Measurements from ENCODE around the gene PABPN1L.

The PABPN1L gene

GRCh38 chr16:88842308-88842756 lies 24.1 kb downstream of the PABPN1L start:
- Histone ChIP-seq H3K4me3 (ENCODE audit: low read length) (no peak overlapping the region), H3K9me2 (replicated peaks; ENCODE audit: insufficient read depth, low read length) (no peaks in the 10 kb centered on the region), H3K27ac (ENCODE audit: low read length) (no peak overlapping the region), H3K36me3 (replicated peaks; ENCODE audit: insufficient read depth, low read length) (no peaks in the 10 kb centered on the region), H3K4me1 (ENCODE audit: low read length) (no peaks in the 10 kb centered on the region), H4K20me1 (ENCODE audit: insufficient read depth, low read length) (no peaks in the 10 kb centered on the region), H3K27me3 (replicated peaks; ENCODE audit: insufficient read depth, low read length) (no peaks in the 10 kb centered on the region), H3K9ac (ENCODE audit: low read length) (no peak overlapping the region), H3K79me2 (ENCODE audit: low read length) (no peaks in the 10 kb centered on the region), H3K9me3 (replicated peaks; ENCODE audit: insufficient read depth, low read length) (no peaks in the 10 kb centered on the region), H3K4me2 (ENCODE audit: low read depth, low read length) (no peak overlapping the region), H2AFZ (ENCODE audit: low read length) (no peak overlapping the region), H3F3A (ENCODE audit: insufficient read depth, low read length) (no peaks in the 10 kb centered on the region)
- TF ChIP-seq EZH2 (optimal IDR thresholded peaks at IDR 0.05; ENCODE audit: low read depth, low read length) = no peak
- TF ChIP-seq CTCF (IDR thresholded peaks at IDR 0.05; ENCODE audit: low read length) = no peak
- no peak for TF ChIP-seq EZH2phosphoT487 (IDR thresholded peaks at IDR 0.05; ENCODE audit: low read length)
- no peak for DNase-seq

DNA sequence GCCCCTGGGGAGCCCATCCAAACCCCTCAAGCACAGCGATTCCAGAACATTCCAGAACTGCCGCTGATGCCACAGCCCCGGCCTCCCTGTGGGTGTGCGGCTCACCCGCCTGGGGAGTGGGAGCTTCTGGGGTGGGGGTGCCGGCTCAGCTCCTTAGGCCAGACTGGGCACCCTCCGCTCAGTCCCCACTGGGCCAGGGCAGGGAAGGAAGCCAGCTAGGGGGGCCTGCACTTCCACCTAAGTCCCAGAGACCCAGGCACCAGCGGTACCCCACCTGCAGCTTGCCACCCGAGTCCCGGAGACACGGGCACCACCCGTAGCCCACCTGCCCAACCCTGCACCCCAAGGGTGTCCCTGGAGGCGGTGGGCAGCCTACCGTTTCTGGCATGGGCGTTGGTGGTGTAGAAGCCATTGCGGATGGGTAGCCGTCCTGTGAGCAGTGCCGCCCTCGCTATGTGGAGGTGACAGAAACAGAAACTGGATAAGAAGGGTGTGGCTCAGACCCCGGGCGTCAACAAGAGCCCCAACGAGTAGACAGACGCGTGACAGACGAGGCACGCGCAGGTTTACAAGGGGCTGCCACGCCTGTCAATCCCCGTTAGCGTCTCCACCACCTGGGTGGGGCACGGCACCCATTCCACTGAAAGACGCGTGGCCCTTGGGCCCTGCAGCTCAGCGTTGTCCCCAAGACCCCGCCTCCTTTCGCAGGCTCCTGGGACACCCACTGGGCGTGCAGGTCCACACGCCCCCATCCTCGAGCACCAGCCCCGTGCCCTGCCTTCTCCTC lies 24.7 kb downstream of the PABPN1L start:
- H2AFZ ChIP-seq (ENCODE audit: low read length) = no peak overlapping the region

DNA sequence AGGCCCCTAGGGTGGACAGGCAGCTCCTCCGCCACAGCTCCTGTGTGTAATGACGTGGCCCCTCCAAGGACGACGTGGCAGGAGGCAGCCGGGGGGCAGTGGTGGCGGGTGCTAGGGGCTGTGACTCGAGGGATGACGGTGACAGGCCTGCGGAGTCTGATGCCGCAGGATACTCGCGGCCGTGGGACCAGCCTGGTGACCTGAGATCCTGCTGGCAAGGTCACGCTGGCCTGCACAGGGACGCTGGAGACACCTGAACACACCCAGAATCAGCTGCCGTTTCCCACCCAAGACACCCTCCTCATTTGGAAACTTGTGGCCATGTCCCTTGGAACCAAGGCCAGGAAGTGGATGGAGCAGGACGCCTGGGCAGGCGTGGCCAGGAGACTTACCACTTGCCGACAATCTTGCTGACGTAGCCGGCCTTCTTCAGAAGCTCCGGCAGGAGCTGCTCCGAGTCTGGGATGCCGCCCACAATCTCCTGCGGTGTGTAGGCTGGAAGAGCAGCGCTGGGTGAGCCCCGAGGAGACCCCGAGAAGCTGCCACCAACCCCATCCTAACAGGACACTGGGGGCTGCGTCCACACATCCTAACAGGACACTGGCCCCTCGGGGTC lies 25.8 kb downstream of the PABPN1L start:
- H4K20me1 ChIP-seq (ENCODE audit: insufficient read depth, low read length) = no peaks in the 10 kb centered on the region
- H3K9ac ChIP-seq (ENCODE audit: low read length) = no peak overlapping the region
- TF ChIP-seq EZH2 (optimal IDR thresholded peaks at IDR 0.05; ENCODE audit: low read depth, low read length) (no peak), CTCF (IDR thresholded peaks at IDR 0.05; ENCODE audit: low read length) (no peak), EZH2phosphoT487 (IDR thresholded peaks at IDR 0.05; ENCODE audit: low read length) (no peak)
- no peak overlapping the region for H3K27ac ChIP-seq (ENCODE audit: low read length)
- H3K4me3 ChIP-seq (ENCODE audit: low read length) = no peak overlapping the region
- H3K9me3 ChIP-seq (replicated peaks; ENCODE audit: insufficient read depth, low read length) = no peaks in the 10 kb centered on the region
- no peak for DNase-seq
- no peaks in the 10 kb centered on the region for H3K4me1 ChIP-seq (ENCODE audit: low read length)
- H3K4me2 ChIP-seq (ENCODE audit: low read depth, low read length) = no peak overlapping the region
- H3K79me2 ChIP-seq (ENCODE audit: low read length) = no peaks in the 10 kb centered on the region
- H3F3A ChIP-seq (ENCODE audit: insufficient read depth, low read length) = no peaks in the 10 kb centered on the region
- no peaks in the 10 kb centered on the region; the same call in 1 of the 2 replicates for H3K27me3 ChIP-seq (replicated peaks; ENCODE audit: insufficient read depth, low read length)
- H2AFZ ChIP-seq (ENCODE audit: low read length) = no peak overlapping the region
- H3K9me2 ChIP-seq (replicated peaks; ENCODE audit: insufficient read depth, low read length) = no peaks in the 10 kb centered on the region
- H3K36me3 ChIP-seq (replicated peaks; ENCODE audit: insufficient read depth, low read length) = no peaks in the 10 kb centered on the region

More for the DNA sequence above, 24.7 kb downstream of the PABPN1L start:
- DNase-seq = no peak
- H3K4me2 ChIP-seq (ENCODE audit: low read depth, low read length) = no peak overlapping the region
- H3K79me2 ChIP-seq (ENCODE audit: low read length) = no peaks in the 10 kb centered on the region
- H3K27me3 ChIP-seq (replicated peaks; ENCODE audit: insufficient read depth, low read length) = no peaks in the 10 kb centered on the region; the same call in 1 of the 2 replicates
- no peak for TF ChIP-seq CTCF (IDR thresholded peaks at IDR 0.05; ENCODE audit: low read length)
- no peak for TF ChIP-seq EZH2 (optimal IDR thresholded peaks at IDR 0.05; ENCODE audit: low read depth, low read length)
- no peak for TF ChIP-seq EZH2phosphoT487 (IDR thresholded peaks at IDR 0.05; ENCODE audit: low read length)
- H3K27ac ChIP-seq (ENCODE audit: low read length) = no peak overlapping the region
- no peaks in the 10 kb centered on the region for H4K20me1 ChIP-seq (ENCODE audit: insufficient read depth, low read length)
- no peak overlapping the region for H3K4me3 ChIP-seq (ENCODE audit: low read length)
- H3K36me3 ChIP-seq (replicated peaks; ENCODE audit: insufficient read depth, low read length) = no peaks in the 10 kb centered on the region
- no peaks in the 10 kb centered on the region for H3K9me3 ChIP-seq (replicated peaks; ENCODE audit: insufficient read depth, low read length)
- H3K9me2 ChIP-seq (replicated peaks; ENCODE audit: insufficient read depth, low read length) = no peaks in the 10 kb centered on the region
- no peaks in the 10 kb centered on the region for H3F3A ChIP-seq (ENCODE audit: insufficient read depth, low read length)
- no peak overlapping the region for H3K9ac ChIP-seq (ENCODE audit: low read length)
- H3K4me1 ChIP-seq (ENCODE audit: low read length) = no peaks in the 10 kb centered on the region

Measured in MM.1S (cell line).